KMS-11 (cell line): ENCODE data around the gene ANKLE1.

Source experiments
- H2AFZ ChIP-seq: fragments of 200-600 bp; sonication (generic); 2 replicates; pipeline ENCODE4 v1.6.1; 2016; ENCODE audit warnings: antibody characterized with exemption, mixed run types, low read depth
- H3K27ac ChIP-seq: fragments of 200-600 bp; sonication (generic); 2 replicates; pipeline ENCODE4 v1.6.1; 2016; ENCODE audit warnings: mild to moderate bottlenecking, mixed run types
- H3K27me3 ChIP-seq: fragments of 200-600 bp; sonication (generic); 2 replicates; pipeline ENCODE4 v1.6.1; 2017; ENCODE audit warnings: mild to moderate bottlenecking, low read depth, mixed run types, moderate library complexity; ENCODE audit not compliant: insufficient read depth
- H3K36me3 ChIP-seq: fragments of 200-600 bp; sonication (generic); 2 replicates; pipeline ENCODE4 v1.6.1; 2017; ENCODE audit warnings: mild to moderate bottlenecking, mixed run types; ENCODE audit not compliant: insufficient read depth
- H3K4me1 ChIP-seq: fragments of 200-600 bp; sonication (generic); 2 replicates; pipeline ENCODE4 v1.6.1; 2016; ENCODE audit warnings: mild to moderate bottlenecking, low read depth, mixed run types; ENCODE audit not compliant: poor library complexity, severe bottlenecking
- H3K4me2 ChIP-seq: fragments of 200-600 bp; sonication (generic); 2 replicates; pipeline ENCODE4 v1.7.0; 2016; ENCODE audit warnings: mild to moderate bottlenecking, mixed run types
- H3K4me3 ChIP-seq: fragments of 200-600 bp; sonication (generic); IDR thresholded peaks from 2 replicates; pipeline ENCODE4 v1.6.1; 2017; ENCODE audit warnings: low read depth, low read length, mixed read lengths; ENCODE audit not compliant: insufficient read depth
- H3K79me2 ChIP-seq: fragments of 200-600 bp; sonication (generic); 2 replicates; pipeline ENCODE4 v1.6.1; 2016; ENCODE audit warnings: low read depth, mixed run types; ENCODE audit not compliant: insufficient read depth
- H3K9ac ChIP-seq: fragments of 200-600 bp; sonication (generic); 2 replicates; pipeline ENCODE4 v1.6.1; 2016; ENCODE audit warnings: mild to moderate bottlenecking, mixed run types
- H4K20me1 ChIP-seq: fragments of 200-600 bp; sonication (generic); 2 replicates; pipeline ENCODE4 v1.6.1; 2016; ENCODE audit warnings: mild to moderate bottlenecking, mixed run types; ENCODE audit not compliant: insufficient read depth
- TF ChIP-seq, protein P1 (sequence below): fragments of 200-600 bp; sonication (generic); conservative IDR thresholded peaks from 2 replicates; pipeline ENCODE4 v1.6.1; 2017; ENCODE audit warnings: low read depth, mild to moderate bottlenecking, antibody characterized with exemption, low read length, moderate library complexity, mixed read lengths

The ANKLE1 gene

DNA sequence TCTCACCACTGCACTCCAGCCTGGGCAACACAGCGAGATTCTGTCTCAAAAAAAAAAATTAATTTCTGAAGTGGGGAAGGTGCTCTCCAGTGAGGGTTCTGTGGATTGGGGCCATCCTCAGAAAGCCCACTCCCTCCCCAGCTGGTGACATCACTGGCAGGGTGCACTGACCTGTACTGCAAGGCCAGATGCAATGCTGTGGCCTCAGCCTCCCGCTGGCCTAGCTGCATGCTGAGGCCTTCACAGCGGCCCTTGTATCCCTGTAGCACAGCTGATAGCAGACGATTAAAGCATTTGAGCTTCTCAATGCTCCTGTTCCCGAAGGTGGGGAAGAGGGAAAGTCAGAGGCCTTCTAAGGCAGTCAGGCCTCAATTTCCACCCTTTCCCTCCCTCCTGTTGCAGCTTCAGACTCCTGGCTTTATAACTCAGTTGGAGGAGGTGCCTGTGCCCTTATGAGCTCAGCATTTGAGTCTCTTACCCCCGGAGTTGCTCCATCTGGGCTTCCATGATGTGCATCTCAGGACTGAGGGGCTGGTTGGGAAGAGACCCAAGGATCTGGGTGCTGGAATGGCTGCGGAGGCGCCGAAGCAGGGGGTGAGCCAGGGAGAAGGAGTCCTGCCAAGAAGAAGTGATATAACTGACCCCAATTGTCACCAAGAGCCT, 22.5 kb upstream of the ANKLE1 start:
- Histone ChIP-seq H3K4me2 (no peak overlapping the region), H3K36me3 (no peaks in the 10 kb centered on the region), H3K9ac (no peak overlapping the region), H3K4me3 (no peak overlapping the region), H3K27ac (no peak overlapping the region), H3K27me3 (no peaks in the 10 kb centered on the region; the same call in 1 of the 2 replicates), H4K20me1 (no peaks in the 10 kb centered on the region), H3K4me1 (no peaks in the 10 kb centered on the region), H2AFZ (no peak overlapping the region), H3K79me2 (no peaks in the 10 kb centered on the region)
- TF ChIP-seq, protein P1, sequence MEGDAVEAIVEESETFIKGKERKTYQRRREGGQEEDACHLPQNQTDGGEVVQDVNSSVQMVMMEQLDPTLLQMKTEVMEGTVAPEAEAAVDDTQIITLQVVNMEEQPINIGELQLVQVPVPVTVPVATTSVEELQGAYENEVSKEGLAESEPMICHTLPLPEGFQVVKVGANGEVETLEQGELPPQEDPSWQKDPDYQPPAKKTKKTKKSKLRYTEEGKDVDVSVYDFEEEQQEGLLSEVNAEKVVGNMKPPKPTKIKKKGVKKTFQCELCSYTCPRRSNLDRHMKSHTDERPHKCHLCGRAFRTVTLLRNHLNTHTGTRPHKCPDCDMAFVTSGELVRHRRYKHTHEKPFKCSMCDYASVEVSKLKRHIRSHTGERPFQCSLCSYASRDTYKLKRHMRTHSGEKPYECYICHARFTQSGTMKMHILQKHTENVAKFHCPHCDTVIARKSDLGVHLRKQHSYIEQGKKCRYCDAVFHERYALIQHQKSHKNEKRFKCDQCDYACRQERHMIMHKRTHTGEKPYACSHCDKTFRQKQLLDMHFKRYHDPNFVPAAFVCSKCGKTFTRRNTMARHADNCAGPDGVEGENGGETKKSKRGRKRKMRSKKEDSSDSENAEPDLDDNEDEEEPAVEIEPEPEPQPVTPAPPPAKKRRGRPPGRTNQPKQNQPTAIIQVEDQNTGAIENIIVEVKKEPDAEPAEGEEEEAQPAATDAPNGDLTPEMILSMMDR = no peak

GRCh38 chr19:17259934-17260333, 21.8 kb upstream of the ANKLE1 start:
- no peaks in the 10 kb centered on the region for H3K4me1 ChIP-seq
- no peaks in the 10 kb centered on the region for H3K36me3 ChIP-seq
- no peak overlapping the region for H3K4me2 ChIP-seq
- no peak overlapping the region for H3K9ac ChIP-seq
- H3K27ac ChIP-seq = no peak overlapping the region
- no peaks in the 10 kb centered on the region; the same call in 1 of the 2 replicates for H3K27me3 ChIP-seq
- no peaks in the 10 kb centered on the region for H3K79me2 ChIP-seq
- H2AFZ ChIP-seq = no peak overlapping the region
- TF ChIP-seq, protein P1 = no peak
- no peak overlapping the region for H3K4me3 ChIP-seq
- H4K20me1 ChIP-seq = no peaks in the 10 kb centered on the region

- Histone ChIP-seq H4K20me1 (no peaks in the 10 kb centered on the region), H3K36me3 (no peaks in the 10 kb centered on the region), H3K79me2 (no peaks in the 10 kb centered on the region), H3K4me1 (no peaks in the 10 kb centered on the region), H3K27ac (no peak overlapping the region), H3K4me2 (no peak overlapping the region), H3K4me3 (no peak overlapping the region), H3K27me3 (no peaks in the 10 kb centered on the region), H3K9ac (no peak overlapping the region), H2AFZ (peak overlapping the region; percentile 69)
- TF ChIP-seq, protein P1 = peak; percentile 91
Measured at GRCh38 chr19:17260842-17261325, 20.8 kb upstream of the ANKLE1 start.

DNA sequence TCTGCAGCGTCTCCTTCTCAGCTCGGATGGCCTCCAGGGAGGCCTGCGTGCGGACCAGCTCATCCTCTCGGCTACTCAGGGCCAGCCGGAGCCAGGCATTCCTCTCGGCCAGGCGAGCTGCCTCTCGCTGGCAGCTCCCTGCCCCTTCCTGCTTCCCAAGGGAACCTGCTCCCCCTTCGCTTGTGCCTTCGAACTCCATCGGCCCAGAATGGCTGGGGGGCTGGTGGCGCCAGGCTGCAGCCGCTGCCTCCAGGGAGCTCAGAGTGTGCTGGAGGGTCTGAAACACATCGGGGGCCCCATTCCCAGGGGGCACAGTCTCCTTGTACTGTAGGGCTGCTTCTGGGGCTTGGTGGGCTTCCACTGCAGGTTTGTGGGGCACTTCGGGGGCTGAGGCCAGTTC, 19.1 kb upstream of the ANKLE1 start:
- TF ChIP-seq, protein P1 = no peak

More for the DNA sequence above, 19.1 kb upstream of the ANKLE1 start:
- Histone ChIP-seq H3K4me3 (no peak overlapping the region), H2AFZ (no peak overlapping the region), H4K20me1 (no peaks in the 10 kb centered on the region), H3K79me2 (no peaks in the 10 kb centered on the region), H3K4me1 (peaks cover 6% of the 10 kb centered on the region), H3K27me3 (no peaks in the 10 kb centered on the region), H3K27ac (no peak overlapping the region), H3K4me2 (no peak overlapping the region), H3K36me3 (no peaks in the 10 kb centered on the region), H3K9ac (no peak overlapping the region)
